RWPE2 (cell line): ENCODE measurements around the gene LHCGR.

Source experiments
- ATAC-seq: fragments of 200-7000 bp; cut with Tn5 transposase; 3 replicates; pipeline ENCODE4 v1.9.1; 2021; ENCODE audit warnings: low read depth
- DNase-seq: peaks from one replicate; pipeline ENCODE4 v3.0.0-alpha.2; 2020; ENCODE audit warnings: low spot score
- H3K27ac ChIP-seq: fragments of 450-650 bp; 2 replicates; pipeline ENCODE4 v1.5.1; 2017; ENCODE audit warnings: mild to moderate bottlenecking; ENCODE audit not compliant: poor library complexity, severe bottlenecking
- H3K27me3 ChIP-seq: fragments of 250-450 bp; sonication (Bioruptor Pico); 2 replicates; pipeline ENCODE4 v1.5.1; 2021; ENCODE audit warnings: mild to moderate bottlenecking, moderate library complexity; ENCODE audit not compliant: insufficient read depth, poor library complexity, severe bottlenecking
- H3K36me3 ChIP-seq: fragments of 250-450 bp; sonication (Bioruptor Pico); 2 replicates; pipeline ENCODE4 v1.5.1; 2020; ENCODE audit warnings: low read depth, mild to moderate bottlenecking, moderate library complexity
- H3K4me1 ChIP-seq: fragments of 250-450 bp; sonication (Bioruptor Pico); 2 replicates; pipeline ENCODE4 v1.5.1; 2021; ENCODE audit warnings: mild to moderate bottlenecking, moderate library complexity; ENCODE audit not compliant: insufficient read depth, poor library complexity, severe bottlenecking
- H3K4me3 ChIP-seq: fragments of 250-450 bp; sonication (Bioruptor Pico); 2 replicates; pipeline ENCODE4 v1.5.1; 2021; ENCODE audit warnings: mild to moderate bottlenecking, moderate library complexity; ENCODE audit not compliant: severe bottlenecking
- H3K9me3 ChIP-seq: fragments of 250-450 bp; sonication (Bioruptor Pico); 2 replicates; pipeline ENCODE4 v1.5.1; 2021; ENCODE audit warnings: mild to moderate bottlenecking, moderate library complexity; ENCODE audit not compliant: severe bottlenecking
- CTCF ChIP-seq: fragments of 450-650 bp; IDR thresholded peaks from one replicate; pipeline ENCODE4 v1.5.1; 2017; ENCODE audit warnings: mild to moderate bottlenecking, moderate library complexity; ENCODE audit not compliant: poor library complexity, severe bottlenecking

The LHCGR gene

GRCh38 chr2:48719480-48720177 lies 35.9 kb downstream of the LHCGR start:
- Histone ChIP-seq H3K9me3 (no peaks in the 10 kb centered on the region), H3K27me3 (no peaks in the 10 kb centered on the region), H3K4me1 (peaks cover 15% of the 10 kb centered on the region), H3K4me3 (no peak overlapping the region), H3K36me3 (no peaks in the 10 kb centered on the region), H3K27ac (no peak overlapping the region)
- ATAC-seq (no peak), DNase-seq (no peak)
- no peak for TF ChIP-seq CTCF

DNA sequence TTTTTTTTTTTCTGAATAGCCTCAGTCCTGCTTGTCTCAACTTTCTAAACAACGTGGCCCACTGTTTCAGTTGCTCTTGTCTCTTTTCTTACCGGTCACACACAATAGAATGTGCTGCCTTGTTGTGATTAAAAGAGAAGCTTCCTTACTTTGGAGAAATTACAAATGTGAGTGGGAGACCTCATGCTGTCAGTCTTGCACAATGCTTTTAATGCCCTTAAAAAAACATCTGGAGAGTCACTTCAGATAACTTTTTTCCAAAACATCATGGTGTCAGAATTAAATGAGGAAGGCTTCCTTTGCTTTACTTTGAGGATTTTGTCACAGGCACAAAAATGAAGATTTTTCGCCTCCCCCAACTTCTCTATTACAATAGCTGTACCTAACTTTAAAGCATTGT lies 37.7 kb downstream of the LHCGR start:
- Histone ChIP-seq H3K9me3 (no peaks in the 10 kb centered on the region), H3K4me1 (peaks cover 16% of the 10 kb centered on the region), H3K36me3 (no peaks in the 10 kb centered on the region), H3K27me3 (no peaks in the 10 kb centered on the region), H3K27ac (no peak overlapping the region), H3K4me3 (no peak overlapping the region)
- no peak for TF ChIP-seq CTCF
- ATAC-seq (no peak), DNase-seq (no peak)

DNA sequence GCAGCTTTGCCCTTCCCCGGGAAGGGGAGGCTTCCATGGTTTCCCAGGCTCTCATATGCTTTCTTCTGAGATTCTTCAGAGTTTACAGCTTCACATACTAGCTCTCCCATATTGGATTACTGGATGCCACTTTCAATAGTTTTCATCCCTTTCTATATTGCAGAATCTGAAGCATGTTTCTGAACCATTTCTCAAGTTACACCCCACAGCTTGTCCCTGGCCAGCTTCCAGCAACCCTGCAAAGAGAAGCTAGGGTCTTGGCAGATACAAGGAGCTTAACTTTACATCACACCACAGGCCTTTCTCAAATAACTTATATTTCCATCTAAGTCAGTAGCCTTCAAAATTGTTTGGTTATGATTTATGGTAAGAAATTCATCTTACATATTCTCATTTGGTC lies 39.6 kb downstream of the LHCGR start:
- no peaks in the 10 kb centered on the region for H3K36me3 ChIP-seq
- no peak overlapping the region for H3K4me3 ChIP-seq
- peaks cover 16% of the 10 kb centered on the region for H3K4me1 ChIP-seq
- H3K27ac ChIP-seq = peak overlapping the region; percentile 13
- no peak for TF ChIP-seq CTCF
- ATAC-seq (no peak; the same call in 2 of the 3 replicates), DNase-seq (no peak)
- no peaks in the 10 kb centered on the region for H3K9me3 ChIP-seq
- no peaks in the 10 kb centered on the region for H3K27me3 ChIP-seq

DNA sequence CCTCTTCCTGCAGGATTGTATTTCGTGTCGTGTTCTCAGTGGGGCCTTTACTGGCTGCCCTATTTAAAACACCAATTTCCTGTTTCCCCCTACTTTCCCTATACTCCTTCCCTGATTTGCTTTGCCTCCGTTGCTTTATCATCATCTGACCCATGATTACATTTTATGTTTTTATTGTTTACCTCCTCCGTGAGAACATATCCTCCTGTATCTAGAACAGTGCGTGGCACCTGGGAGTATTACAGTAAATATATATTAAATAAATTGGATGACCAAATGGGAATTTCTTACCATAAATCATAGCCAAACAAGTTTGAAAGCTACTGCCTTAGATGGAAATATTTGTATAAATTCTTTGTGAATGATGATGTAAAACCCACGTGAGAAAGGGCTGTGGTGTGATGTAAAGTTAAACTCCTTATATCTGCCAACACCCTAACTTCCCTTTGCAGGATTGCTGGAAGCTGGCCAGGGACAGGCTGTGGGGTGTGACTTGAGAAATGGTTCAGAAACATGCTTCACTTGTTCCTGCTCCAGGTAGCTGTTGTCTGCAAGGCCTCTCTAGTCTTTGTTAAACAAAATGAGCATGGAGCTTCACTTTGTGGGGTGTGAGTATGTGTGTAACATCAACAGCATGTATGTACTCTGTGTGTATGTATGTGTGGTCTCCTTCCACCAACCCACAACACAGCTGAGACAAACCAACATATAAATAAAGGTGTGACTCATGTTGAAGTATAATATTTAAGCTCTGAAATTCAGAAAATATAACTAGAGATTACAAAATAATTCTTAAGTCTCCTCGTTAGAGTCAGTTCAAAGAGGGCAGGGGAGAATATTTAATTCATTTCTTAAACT lies 40.3 kb downstream of the LHCGR start:
- no peaks in the 10 kb centered on the region for H3K36me3 ChIP-seq
- DNase-seq (no peak), ATAC-seq (peak; percentile 79)
- no peak overlapping the region for H3K4me3 ChIP-seq
- H3K9me3 ChIP-seq = no peaks in the 10 kb centered on the region
- H3K27ac ChIP-seq = peak overlapping the region; percentile 13
- H3K4me1 ChIP-seq = peaks cover 16% of the 10 kb centered on the region
- no peaks in the 10 kb centered on the region for H3K27me3 ChIP-seq
- TF ChIP-seq CTCF = no peak

DNA sequence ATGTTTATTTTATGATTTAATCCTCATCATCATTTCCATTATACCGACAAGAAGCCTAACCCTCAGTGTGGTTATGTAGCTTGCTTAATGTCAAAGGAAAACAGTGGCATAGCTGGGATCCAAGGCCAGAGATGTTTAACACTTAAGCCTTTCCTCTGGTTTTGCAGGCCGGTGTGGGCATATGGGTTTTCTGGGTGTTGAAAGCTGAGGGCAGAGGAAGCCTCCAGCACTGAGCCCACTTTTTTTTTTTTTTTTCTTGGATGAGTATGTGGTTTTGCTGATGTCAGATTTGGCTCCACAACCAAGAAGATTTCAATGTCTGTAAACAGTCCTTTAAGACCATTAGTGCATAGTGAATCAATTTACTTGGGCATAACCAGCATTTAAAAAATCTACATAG lies 41.3 kb downstream of the LHCGR start:
- Histone ChIP-seq H3K27ac (no peak overlapping the region), H3K4me3 (no peak overlapping the region), H3K36me3 (no peaks in the 10 kb centered on the region), H3K9me3 (no peaks in the 10 kb centered on the region), H3K27me3 (no peaks in the 10 kb centered on the region), H3K4me1 (peaks cover 16% of the 10 kb centered on the region)
- no peak for TF ChIP-seq CTCF
- DNase-seq (no peak), ATAC-seq (no peak)
